ENCODE data around the gene APBB1IP.

DNA sequence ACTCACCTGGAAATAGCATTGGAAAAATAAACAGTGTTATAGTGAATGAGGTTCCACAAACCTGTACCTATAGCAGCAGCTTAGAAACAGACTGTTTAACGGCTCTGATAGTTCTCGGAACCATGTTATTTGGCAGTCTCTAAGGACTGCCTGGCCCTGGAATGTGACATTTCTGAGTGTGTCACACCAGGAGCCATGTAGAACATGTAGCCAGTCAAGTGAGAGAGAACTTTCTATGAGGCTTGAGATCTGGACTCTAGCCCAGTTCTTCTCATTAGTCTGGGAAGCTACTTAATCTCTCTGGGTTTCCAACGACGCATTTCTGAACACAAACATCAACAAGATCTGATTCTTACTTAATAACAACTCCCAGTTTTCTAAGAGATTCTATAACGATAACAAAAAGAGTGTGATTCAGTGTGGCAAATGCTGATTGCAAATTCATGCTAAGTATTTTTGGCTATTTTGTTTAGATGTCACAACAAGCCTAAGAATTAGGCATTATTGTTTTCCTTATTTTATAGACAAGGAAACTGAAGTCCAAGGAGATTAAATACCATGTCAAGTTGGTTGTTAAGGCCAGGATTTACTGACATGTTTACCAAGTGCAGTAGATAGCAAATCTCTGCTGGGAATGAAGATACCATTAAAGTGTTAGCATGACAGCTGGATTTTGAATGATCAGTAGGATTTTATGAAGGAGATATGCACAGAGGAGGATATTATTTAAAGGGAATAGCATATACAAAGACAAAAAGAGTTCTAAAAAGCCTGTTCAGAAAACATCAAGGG, 47.2 kb downstream of the APBB1IP start:
- TF ChIP-seq, protein P1, sequence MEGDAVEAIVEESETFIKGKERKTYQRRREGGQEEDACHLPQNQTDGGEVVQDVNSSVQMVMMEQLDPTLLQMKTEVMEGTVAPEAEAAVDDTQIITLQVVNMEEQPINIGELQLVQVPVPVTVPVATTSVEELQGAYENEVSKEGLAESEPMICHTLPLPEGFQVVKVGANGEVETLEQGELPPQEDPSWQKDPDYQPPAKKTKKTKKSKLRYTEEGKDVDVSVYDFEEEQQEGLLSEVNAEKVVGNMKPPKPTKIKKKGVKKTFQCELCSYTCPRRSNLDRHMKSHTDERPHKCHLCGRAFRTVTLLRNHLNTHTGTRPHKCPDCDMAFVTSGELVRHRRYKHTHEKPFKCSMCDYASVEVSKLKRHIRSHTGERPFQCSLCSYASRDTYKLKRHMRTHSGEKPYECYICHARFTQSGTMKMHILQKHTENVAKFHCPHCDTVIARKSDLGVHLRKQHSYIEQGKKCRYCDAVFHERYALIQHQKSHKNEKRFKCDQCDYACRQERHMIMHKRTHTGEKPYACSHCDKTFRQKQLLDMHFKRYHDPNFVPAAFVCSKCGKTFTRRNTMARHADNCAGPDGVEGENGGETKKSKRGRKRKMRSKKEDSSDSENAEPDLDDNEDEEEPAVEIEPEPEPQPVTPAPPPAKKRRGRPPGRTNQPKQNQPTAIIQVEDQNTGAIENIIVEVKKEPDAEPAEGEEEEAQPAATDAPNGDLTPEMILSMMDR (conservative IDR thresholded peaks at IDR 0.05; ENCODE audit: low read depth, low read length), result no peak
- TF ChIP-seq EZH2 (IDR thresholded peaks at IDR 0.05; ENCODE audit: low read length, unreplicated experiment), result no peak

Data from PC-3 (cell line).